Stimulated activated CD4-positive, alpha-beta T cell treated with anti-CD3 and anti-CD28 coated beads, Interleukin-15, amount 100 ng/mL, for 24 hours (primary cell): ENCODE measurements around the gene FBP2.
"Not testable (repeated sequence)": the region's sequence is repeated elsewhere in the genome, so short reads cannot be mapped to it uniquely, and the experiment has no call there.

Experiments used
- DNase-seq: peaks from one replicate; pipeline ENCODE4 v3.0.0-alpha.2; 2020

FBP2 gene

GRCh38 chr9:94554439-94555331 is 38.9 kb downstream of the FBP2 start, which contains the start of gene PCAT7:
TSS of gene PCAT7 (plus strand) at chr9:94555083.
- peak; percentile 53 for DNase-seq

GRCh38 chr9:94554078-94554438 is 39.6 kb downstream of the FBP2 start:
- DNase-seq = no peak

- DNase-seq = no peak
These were observed 40.3 kb downstream of the FBP2 start for GRCh38 chr9:94553029-94553938.

- no peak for DNase-seq
These were observed 47.7 kb downstream of the FBP2 start for GRCh38 chr9:94545940-94546339.

- not testable (repeated sequence) for DNase-seq
These were observed 49.3 kb downstream of the FBP2 start for GRCh38 chr9:94544335-94544734.

GRCh38 chr9:94538908-94539307 is 54.7 kb downstream of the FBP2 start:
- DNase-seq = no peak

- no peak for DNase-seq
These were observed 58.7 kb downstream of the FBP2 start for GRCh38 chr9:94534901-94535300.

- DNase-seq = no peak
These were observed 60.0 kb downstream of the FBP2 start for GRCh38 chr9:94533601-94534000.

GRCh38 chr9:94533155-94533554 is 60.5 kb downstream of the FBP2 start:
- DNase-seq = no peak

- no peak for DNase-seq
These were observed 64.7 kb downstream of the FBP2 start for GRCh38 chr9:94528886-94529285.

GRCh38 chr9:94526951-94527350 is 66.7 kb downstream of the FBP2 start:
- no peak for DNase-seq

GRCh38 chr9:94526271-94526670 is 67.4 kb downstream of the FBP2 start:
- DNase-seq = no peak

- DNase-seq = no peak
These were observed 68.1 kb downstream of the FBP2 start for GRCh38 chr9:94525396-94526035.

GRCh38 chr9:94517254-94517653 is 76.4 kb downstream of the FBP2 start:
- no peak for DNase-seq

GRCh38 chr9:94514722-94515121 is 78.9 kb downstream of the FBP2 start:
- no peak for DNase-seq

- no peak for DNase-seq
These were observed 81.7 kb downstream of the FBP2 start for GRCh38 chr9:94511955-94512265.

GRCh38 chr9:94511134-94511954 is 82.3 kb downstream of the FBP2 start:
- no peak for DNase-seq
